ENCODE results near the gene MGAT5B.
A peak's percentile ranks its signal among the peaks of the same experiment; 100 is the strongest.
"Not testable (repeated sequence)": the region's sequence is repeated elsewhere in the genome, so short reads cannot be mapped to it uniquely, and the experiment has no call there.

The MGAT5B gene

GRCh38 chr17:76847031-76847430 is 21.2 kb upstream of the MGAT5B start:
- no peak for DNase-seq

GRCh38 chr17:76848670-76849069 is 19.5 kb upstream of the MGAT5B start:
- no peak for DNase-seq

- not testable (repeated sequence) for DNase-seq
Measured at GRCh38 chr17:76849160-76849559, 19.0 kb upstream of the MGAT5B start.

GRCh38 chr17:76852843-76853242 is 15.4 kb upstream of the MGAT5B start:
- DNase-seq, result no peak

GRCh38 chr17:76855105-76855504 is 13.1 kb upstream of the MGAT5B start:
- DNase-seq, result no peak

GRCh38 chr17:76862079-76862478 is 6.1 kb upstream of the MGAT5B start:
- no peak for DNase-seq

- no peak for DNase-seq
Measured at GRCh38 chr17:76862494-76862893, 5.7 kb upstream of the MGAT5B start.

GRCh38 chr17:76864024-76864423 is 4.2 kb upstream of the MGAT5B start:
- DNase-seq, result no peak

GRCh38 chr17:76865174-76865573 is 3.0 kb upstream of the MGAT5B start:
- DNase-seq, result no peak

- no peak for DNase-seq
Measured at GRCh38 chr17:76866203-76866602, 2.0 kb upstream of the MGAT5B start.

GRCh38 chr17:76866774-76867577 is 1.2 kb upstream of the MGAT5B start:
- no peak for DNase-seq

GRCh38 chr17:76867578-76868175 is 527 bp upstream of the MGAT5B start:
- DNase-seq, result no peak

GRCh38 chr17:76868669-76869495 is 678 bp downstream of the MGAT5B start:
- DNase-seq, result no peak

- DNase-seq, result peak in 1 of 2 donors; percentile 12
Measured at GRCh38 chr17:76869496-76870376, 1.5 kb downstream of the MGAT5B start.

GRCh38 chr17:76870377-76870714 is 2.1 kb downstream of the MGAT5B start:
- no peak for DNase-seq

- no peak for DNase-seq
Measured at GRCh38 chr17:76871668-76872067, 3.5 kb downstream of the MGAT5B start.

- peak in 1 of 2 donors; percentile 7 for DNase-seq
Measured at GRCh38 chr17:76872221-76872873, 4.1 kb downstream of the MGAT5B start.

- no peak for DNase-seq
Measured at GRCh38 chr17:76872874-76873221, 4.6 kb downstream of the MGAT5B start.

- DNase-seq, result no peak
Measured at GRCh38 chr17:76873856-76874255, 5.7 kb downstream of the MGAT5B start.

- no peak for DNase-seq
Measured at GRCh38 chr17:76877437-76877836, 9.2 kb downstream of the MGAT5B start.

- DNase-seq, result no peak
Measured at GRCh38 chr17:76878568-76878967, 10.4 kb downstream of the MGAT5B start.

- DNase-seq, result no peak
Measured at GRCh38 chr17:76879254-76879653, 11.1 kb downstream of the MGAT5B start.

All from stimulated activated CD4-positive, alpha-beta T cell treated with anti-CD3 and anti-CD28 coated beads, Interleukin-2, amount 100 ng/mL, for 24 hours (primary cell).